ENCODE results near the gene TBRG1. TPM values are rescaled to one million over a fixed set of nuclear protein-coding genes. Genes with fewer than 3 reads are reported as not detected.
A peak's percentile ranks its signal among the peaks of the same experiment; 100 is the strongest.

TBRG1 gene
- total RNA-seq, 6 experiments from 2014 or later = 18.8 to 25.9 (median 24.1) TPM

GRCh38 chr11:124670732-124671131 is 48.1 kb downstream of the TBRG1 start:
- DNase-seq = no peak
- Mint-ChIP-seq H3K4me1 (ENCODE audit: low read depth) (peaks cover 25% of the 10 kb centered on the region), H3K4me3 (no peak overlapping the region), H3K9me3 (no peaks in the 10 kb centered on the region), H3K27me3 (ENCODE audit: insufficient read depth) (peaks cover 4% of the 10 kb centered on the region; the same call in 1 of the 2 replicates), H3K27ac (no peak overlapping the region), H3K36me3 (ENCODE audit: low read depth) (no peaks in the 10 kb centered on the region; the same call in 1 of the 2 replicates)
- no peak for TF ChIP-seq CTCF (IDR thresholded peaks at IDR 0.05)

GRCh38 chr11:124672536-124673215 is 50.0 kb downstream of the TBRG1 start:
- H3K4me1 Mint-ChIP-seq (ENCODE audit: low read depth) = peaks cover 39% of the 10 kb centered on the region
- DNase-seq = no peak
- peaks cover 4% of the 10 kb centered on the region; the same call in 1 of the 2 replicates for H3K27me3 Mint-ChIP-seq (ENCODE audit: insufficient read depth)
- no peaks in the 10 kb centered on the region for H3K9me3 Mint-ChIP-seq
- no peaks in the 10 kb centered on the region; the same call in 1 of the 2 replicates for H3K36me3 Mint-ChIP-seq (ENCODE audit: low read depth)
- TF ChIP-seq CTCF (IDR thresholded peaks at IDR 0.05) = no peak
- no peak overlapping the region; the same call in 1 of the 2 replicates for H3K27ac Mint-ChIP-seq
- peak overlapping the region; percentile 96 for H3K4me3 Mint-ChIP-seq

DNA sequence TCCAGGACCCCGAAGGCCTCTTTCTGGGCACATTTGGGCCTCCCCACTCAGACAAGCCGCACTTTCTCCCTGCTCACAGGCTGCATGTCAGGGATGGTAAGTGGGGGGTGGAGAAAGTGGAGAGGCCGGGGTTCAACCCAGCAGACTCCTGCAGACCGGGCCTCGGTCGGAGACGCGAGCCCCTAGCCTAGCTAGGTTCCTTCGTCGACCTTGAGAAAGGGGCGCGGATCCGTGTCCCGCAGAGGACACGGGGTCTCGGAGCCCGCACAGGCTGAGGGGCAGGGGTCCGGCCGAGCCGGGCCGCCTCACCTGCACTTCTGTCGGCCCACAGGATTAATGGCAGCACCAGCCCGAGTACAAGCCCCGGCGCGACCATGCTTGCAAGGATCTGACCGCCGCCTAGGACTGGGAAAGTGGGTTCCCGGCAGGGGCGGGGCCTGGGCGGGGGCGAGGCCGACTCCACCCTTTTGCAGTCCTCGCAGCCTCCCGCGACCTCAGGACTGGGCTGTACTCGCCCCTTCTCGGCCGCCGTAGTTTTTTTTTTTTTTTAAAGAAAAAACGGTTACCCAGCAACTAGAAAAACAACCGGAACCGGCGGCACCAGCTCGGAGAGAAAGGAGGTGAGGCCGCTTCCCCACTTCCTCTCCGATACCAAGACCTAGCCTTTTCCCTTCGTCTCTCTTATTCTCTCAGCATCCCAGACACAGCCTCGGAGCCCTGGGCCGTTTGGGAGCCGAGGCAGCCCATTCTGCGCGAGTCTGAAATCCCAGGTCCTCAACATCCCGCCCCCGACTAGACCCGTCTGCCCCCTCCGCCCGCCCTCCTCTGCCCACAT is 50.9 kb downstream of the TBRG1 start, which contains the start of the genes SIAE and SPA17:
SIAE (minus strand) TSS at position 407 of the 835 bp plus-strand sequence; CDS start at position 376, 31 bp downstream.
SPA17 (plus strand) TSS at position 572 of the 835 bp plus-strand sequence. CDS start 1,361 bp downstream, outside the sequence.
- Mint-ChIP-seq H3K4me1 (ENCODE audit: low read depth) (peaks cover 39% of the 10 kb centered on the region), H3K27me3 (ENCODE audit: insufficient read depth) (peaks cover 4% of the 10 kb centered on the region; the same call in 1 of the 2 replicates), H3K27ac (peak within 1 kb of the TSS; percentile 99), H3K4me3 (peak within 1 kb of the TSS; percentile 96), H3K36me3 (ENCODE audit: low read depth) (no peaks in the 10 kb centered on the region; the same call in 1 of the 2 replicates), H3K9me3 (no peaks in the 10 kb centered on the region)
- no peak for TF ChIP-seq CTCF (IDR thresholded peaks at IDR 0.05)
- DNase-seq = peak; percentile 88

GRCh38 chr11:124674168-124674517 is 51.5 kb downstream of the TBRG1 start:
- Mint-ChIP-seq H3K27ac (peak overlapping the region; percentile 99), H3K27me3 (ENCODE audit: insufficient read depth) (peaks cover 4% of the 10 kb centered on the region; the same call in 1 of the 2 replicates), H3K4me1 (ENCODE audit: low read depth) (peaks cover 39% of the 10 kb centered on the region), H3K4me3 (peak overlapping the region; percentile 96), H3K9me3 (no peaks in the 10 kb centered on the region), H3K36me3 (ENCODE audit: low read depth) (no peaks in the 10 kb centered on the region; the same call in 1 of the 2 replicates)
- no peak for DNase-seq
- TF ChIP-seq CTCF (IDR thresholded peaks at IDR 0.05) = no peak

DNA sequence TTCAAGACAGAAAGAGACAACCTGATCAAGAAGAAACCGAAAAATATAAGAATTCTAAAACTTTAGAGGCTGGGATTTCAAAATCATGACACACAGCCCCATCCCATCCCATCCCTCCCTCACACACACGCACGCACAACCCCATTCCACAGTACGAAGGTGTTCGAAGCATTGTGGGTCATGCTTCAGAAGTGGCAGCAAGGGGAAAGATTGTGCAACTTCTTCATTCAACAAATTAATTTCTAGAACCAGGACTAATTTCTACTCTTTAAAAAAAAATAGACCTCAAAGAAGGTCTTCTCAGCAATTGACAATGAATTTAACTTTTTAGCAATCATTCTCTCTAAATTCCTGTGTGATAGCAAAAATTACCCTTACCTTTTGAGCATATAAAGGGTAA is 51.9 kb downstream of the TBRG1 start:
- TF ChIP-seq CTCF (IDR thresholded peaks at IDR 0.05) = no peak
- H3K27me3 Mint-ChIP-seq (ENCODE audit: insufficient read depth) = peaks cover 4% of the 10 kb centered on the region; the same call in 1 of the 2 replicates
- no peak for DNase-seq
- peak overlapping the region; percentile 99 for H3K27ac Mint-ChIP-seq
- no peaks in the 10 kb centered on the region for H3K9me3 Mint-ChIP-seq
- no peaks in the 10 kb centered on the region; the same call in 1 of the 2 replicates for H3K36me3 Mint-ChIP-seq (ENCODE audit: low read depth)
- peaks cover 39% of the 10 kb centered on the region for H3K4me1 Mint-ChIP-seq (ENCODE audit: low read depth)
- peak overlapping the region; percentile 96 for H3K4me3 Mint-ChIP-seq
